MV-4-11 (cell line): ENCODE results near the gene ITSN1.
"Not testable (repeated sequence)": the region's sequence is repeated elsewhere in the genome, so short reads cannot be mapped to it uniquely, and the experiment has no call there.

Experiments
- DNase-seq: peaks from one replicate; lab custom pipeline; 2025; lab: John Stamatoyannopoulos, UW

The ITSN1 gene

DNA sequence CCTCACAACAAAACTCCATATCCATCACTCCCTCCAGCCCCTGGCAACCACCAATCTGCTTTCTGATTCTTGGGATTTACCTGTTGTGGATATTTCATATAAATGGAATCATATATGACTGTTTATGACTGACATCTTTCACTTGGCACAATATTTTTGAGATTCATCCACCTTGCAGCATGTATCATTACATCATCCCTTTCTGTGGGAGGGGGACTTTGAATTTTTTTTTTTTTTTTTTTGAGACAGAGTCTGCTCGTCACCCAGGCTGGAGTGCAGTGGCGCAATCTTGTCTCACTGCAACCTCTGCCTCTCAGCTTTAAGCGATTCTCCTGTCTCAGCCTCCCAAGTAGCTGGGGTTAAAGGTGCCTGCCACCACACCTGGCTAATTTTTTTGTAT lies 128.2 kb downstream of the ITSN1 start:
- DNase-seq, result no peak

- no peak for DNase-seq
Measured at GRCh38 chr21:33771976-33772375, 129.7 kb downstream of the ITSN1 start.

GRCh38 chr21:33774551-33774950 lies 132.2 kb downstream of the ITSN1 start:
- DNase-seq, result no peak

DNA sequence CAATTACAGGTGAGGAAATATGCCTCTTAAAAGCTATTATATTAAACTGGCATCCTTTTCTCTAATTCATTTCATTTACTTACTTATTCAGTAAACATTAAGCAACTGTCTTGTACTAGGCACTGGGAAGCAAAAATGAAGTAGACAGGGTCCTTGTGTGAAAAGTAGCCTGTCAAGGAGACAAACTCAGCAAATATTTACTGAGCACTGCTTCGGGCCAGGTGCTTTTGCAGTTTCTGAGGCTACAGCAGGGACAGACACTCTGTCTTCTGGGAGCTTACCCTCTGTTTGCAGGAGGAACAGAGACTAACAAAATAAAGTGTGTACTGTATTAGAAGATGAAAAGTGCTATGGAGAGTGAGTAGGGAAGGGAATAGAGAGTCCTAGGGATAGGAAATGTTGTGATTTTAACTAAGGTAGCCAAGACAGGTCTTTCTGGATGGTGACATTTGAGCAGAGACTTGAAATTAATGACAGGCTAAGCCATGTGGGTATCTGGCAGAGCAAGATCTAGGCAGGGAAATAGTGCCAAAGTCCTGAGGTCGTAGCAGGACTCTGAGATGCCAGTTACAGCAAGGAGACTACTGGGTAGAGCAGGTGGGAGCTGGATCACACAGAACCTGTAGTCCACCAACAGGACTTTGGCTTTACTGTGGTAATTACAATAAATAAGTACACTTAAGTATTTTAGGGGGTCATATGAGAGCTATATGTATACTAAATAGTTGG lies 133.0 kb downstream of the ITSN1 start:
- no peak for DNase-seq

DNA sequence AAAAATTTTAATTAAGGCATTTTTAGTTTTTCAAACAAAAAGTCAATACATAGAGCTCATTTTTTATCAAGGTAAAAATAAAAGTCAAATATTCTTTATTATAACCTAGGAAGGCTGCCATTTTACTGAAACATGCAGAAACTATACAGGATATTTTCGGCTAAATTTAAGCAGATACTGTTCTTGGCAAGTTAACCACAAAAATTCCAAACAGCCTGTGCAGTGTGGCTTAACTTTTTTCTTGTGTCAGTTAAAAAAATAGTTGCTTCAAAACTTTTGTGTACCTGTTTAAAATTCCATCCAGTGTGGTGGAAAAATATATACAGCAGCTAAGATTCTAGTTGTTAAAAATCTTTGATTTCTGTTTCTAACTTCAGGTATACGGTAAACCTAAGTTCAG lies 138.3 kb downstream of the ITSN1 start:
- DNase-seq, result no peak

GRCh38 chr21:33781121-33781520 lies 138.8 kb downstream of the ITSN1 start:
- DNase-seq, result no peak

DNA sequence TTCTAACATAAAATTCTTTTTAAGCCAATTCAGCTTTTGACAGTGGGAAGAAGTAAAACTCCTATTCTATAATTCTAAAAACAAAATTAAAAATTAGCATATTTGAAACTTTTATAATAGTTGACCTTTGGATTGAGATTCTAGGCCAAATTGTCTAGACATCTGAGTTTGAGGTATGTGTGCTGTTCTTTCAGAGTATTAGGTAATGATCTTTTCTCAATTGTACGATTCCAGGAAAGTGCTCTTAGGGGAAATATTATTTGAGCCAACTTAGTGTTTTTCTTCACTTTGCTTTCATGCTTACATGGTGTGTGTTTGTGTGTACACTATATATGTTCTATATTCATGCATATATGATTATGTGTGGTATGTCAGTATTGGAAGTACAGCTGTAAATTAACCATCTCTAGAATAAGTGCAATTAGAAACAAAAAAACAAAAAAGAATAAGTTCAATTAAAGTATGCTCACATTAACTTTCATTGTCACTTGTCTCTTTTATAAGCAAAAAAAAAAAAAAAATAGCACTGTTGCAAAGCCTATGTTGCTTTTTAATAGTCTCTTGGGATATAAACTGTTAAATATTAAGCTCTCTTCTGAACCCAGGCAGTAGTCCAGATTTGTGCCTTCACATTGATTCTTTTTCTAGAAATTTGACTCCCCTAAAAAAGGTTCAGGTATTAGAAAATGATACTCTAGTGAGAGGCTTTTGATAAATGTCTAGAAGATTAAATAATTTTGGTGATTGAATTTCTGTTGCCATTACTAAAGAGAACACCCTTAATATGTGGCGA lies 141.1 kb downstream of the ITSN1 start:
- DNase-seq, result no peak

GRCh38 chr21:33787431-33787830 lies 145.1 kb downstream of the ITSN1 start:
- DNase-seq, result no peak

- DNase-seq, result not testable (repeated sequence)
Measured at GRCh38 chr21:33788438-33788837, 146.1 kb downstream of the ITSN1 start.

GRCh38 chr21:33789697-33790096 lies 147.4 kb downstream of the ITSN1 start:
- no peak for DNase-seq

GRCh38 chr21:33791073-33791472 lies 148.8 kb downstream of the ITSN1 start:
- DNase-seq, result no peak

DNA sequence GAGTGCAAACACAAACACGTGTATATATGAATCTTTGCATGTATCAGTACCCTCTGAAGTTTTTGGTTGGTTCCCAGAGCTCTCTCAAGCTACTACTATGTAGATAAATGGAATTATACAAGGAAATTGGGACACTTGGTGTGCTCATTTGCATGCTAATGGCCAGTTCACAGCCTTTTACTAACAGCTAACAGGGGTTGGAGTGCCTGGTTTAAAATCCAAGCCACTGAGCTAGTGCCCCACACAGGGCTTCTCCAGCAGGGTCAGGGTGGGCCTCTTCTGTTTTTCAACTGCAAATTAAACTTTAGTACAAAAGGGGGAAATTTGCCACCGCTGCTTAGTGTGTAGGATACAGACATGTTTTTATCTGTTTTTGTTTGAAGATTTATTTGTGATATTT lies 152.3 kb downstream of the ITSN1 start:
- DNase-seq, result no peak

- no peak for DNase-seq
Measured at GRCh38 chr21:33797565-33797964, 155.3 kb downstream of the ITSN1 start.

GRCh38 chr21:33799378-33800090 lies 157.2 kb downstream of the ITSN1 start:
- DNase-seq, result no peak

DNA sequence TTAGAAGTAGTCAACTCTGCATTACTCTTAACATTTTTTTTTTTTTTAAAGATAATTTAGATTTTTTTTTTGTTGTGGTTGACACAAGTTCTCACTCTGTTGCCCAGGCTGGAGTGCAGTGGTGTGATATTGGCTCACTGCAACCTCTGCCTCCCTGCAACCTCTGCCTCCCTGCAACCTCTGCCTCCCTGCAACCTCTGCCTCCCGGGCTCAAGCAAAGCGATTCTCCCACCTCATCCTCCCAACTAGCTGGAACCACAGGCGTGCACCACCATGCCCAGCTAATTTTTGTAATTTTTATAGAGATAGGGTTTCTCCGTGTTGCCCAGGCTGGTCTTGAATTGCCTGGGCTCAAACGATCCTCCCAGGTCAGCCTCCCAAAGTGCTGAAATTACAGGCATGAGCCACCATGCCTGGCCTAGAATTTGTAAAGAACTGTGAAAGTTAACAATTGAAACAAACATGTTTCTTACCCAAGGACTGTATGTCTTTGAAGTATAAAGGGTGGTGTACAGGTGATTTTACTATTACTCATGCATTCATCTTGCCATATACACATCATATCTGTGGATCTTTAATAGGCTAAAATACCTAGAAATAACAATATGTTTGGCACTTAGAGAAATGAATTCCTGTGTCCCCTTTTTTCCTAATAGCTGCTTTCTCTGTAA lies 158.6 kb downstream of the ITSN1 start:
- DNase-seq, result no peak

GRCh38 chr21:33801424-33802405 lies 159.4 kb downstream of the ITSN1 start:
- DNase-seq, result no peak

DNA sequence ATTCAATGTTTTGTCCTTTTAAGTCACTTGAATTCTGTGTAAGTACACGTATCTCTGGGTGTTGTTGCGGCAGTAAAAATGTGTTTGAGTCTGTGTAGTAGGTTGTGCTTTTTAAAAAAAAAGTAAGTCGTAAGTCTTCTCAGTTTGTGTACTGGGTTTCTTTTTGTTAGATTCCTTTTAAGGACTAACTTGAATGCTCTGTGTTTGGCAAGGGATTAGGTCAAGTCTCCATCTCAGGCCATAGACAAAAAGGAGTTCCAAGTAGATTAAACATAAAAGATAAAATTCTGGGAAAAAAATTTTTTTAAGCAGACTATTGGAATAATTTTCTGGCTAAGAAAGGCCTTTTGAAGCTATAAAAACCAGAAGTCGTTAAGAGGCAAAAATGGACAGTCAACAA lies 160.2 kb downstream of the ITSN1 start:
- DNase-seq, result no peak

- DNase-seq, result no peak
Measured at GRCh38 chr21:33808715-33809367, 166.5 kb downstream of the ITSN1 start.

GRCh38 chr21:33810766-33811165 lies 168.5 kb downstream of the ITSN1 start:
- DNase-seq, result no peak

DNA sequence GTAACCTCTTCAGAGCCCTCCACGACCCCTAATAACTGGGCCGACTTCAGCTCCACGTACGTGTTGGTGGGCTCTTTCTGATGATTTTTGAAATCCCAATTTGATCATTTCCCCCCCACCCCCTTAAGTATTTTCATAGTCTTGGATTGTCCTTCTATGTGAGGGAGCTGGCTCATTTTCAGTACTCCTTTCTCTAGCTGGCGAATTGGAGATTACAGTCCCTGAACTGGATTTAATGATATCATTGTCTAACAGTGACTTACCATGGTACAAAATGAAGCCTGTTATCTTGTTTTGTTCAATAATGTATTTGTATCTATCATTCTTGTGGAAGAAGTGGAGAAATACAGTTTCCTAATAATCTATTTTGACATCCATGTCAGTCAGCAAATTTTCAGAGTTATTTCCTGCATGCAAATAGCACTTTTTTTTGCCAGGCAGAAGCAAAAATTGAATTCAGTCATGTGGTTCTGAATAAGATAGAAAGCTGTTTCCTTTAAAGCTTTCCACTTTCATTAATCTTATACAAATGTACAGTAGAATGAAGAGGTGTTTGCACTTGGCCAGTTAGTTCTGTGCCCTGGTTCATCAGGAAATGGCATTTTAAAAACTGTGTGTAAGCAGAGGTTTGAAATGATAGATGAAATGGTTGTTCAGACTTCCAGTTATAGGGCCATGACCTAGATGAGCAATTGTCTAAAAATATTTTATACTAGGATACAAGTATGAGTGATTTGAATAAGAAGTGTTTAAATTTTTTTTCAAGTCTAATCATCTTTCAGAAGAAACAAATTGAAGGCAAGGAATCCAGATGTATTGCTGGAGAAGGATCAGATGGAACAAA lies 169.1 kb downstream of the ITSN1 start:
- no peak for DNase-seq
